WTC11 (cell line): ENCODE results near the gene PAPPA2. TPM values are rescaled to one million over a fixed set of nuclear protein-coding genes. Genes with fewer than 3 reads are reported as not detected.

Experiments
- ATAC-seq: fragments of 200-7000 bp; cut with Tn5 transposase; 2 replicates; pipeline ENCODE4 v1.10.0; 2021; ENCODE audit warnings: mild to moderate bottlenecking, moderate library complexity
- CTCF ChIA-PET: fragments of 300-600 bp; sonication (Branson Sonifier 250); formaldehyde crosslinking; loops from one replicate; lab custom pipeline; 2021; ENCODE audit warnings: antibody characterized with exemption; lab: Charles Lee
- POLR2A ChIA-PET: fragments of 350-600 bp; sonication (Branson Sonifier 250); formaldehyde crosslinking; loops from one replicate; lab custom pipeline; 2021; ENCODE audit warnings: antibody characterized with exemption; lab: Charles Lee
- DNase-seq: peaks from one replicate; pipeline ENCODE4 v3.0.0; 2021; ENCODE audit warnings: low spot score
- H3K27ac Mint-ChIP-seq: 2 replicates; pipeline ENCODE4 v1.8.0; 2021; ENCODE audit warnings: mixed read lengths
- H3K27me3 Mint-ChIP-seq: 2 replicates; pipeline ENCODE4 v1.8.0; 2021; ENCODE audit warnings: low read depth, mild to moderate bottlenecking, moderate library complexity, mixed read lengths
- H3K36me3 Mint-ChIP-seq: 2 replicates; pipeline ENCODE4 v1.8.0; 2021; ENCODE audit warnings: mixed read lengths
- H3K4me1 Mint-ChIP-seq: 2 replicates; pipeline ENCODE4 v1.8.0; 2022; ENCODE audit warnings: mixed read lengths
- H3K4me3 Mint-ChIP-seq: 2 replicates; pipeline ENCODE4 v1.8.0; 2021; ENCODE audit warnings: mild to moderate bottlenecking, moderate library complexity, mixed read lengths
- H3K9me3 Mint-ChIP-seq: 2 replicates; pipeline ENCODE4 v1.8.0; 2021; ENCODE audit warnings: mixed read lengths
- ARID4B ChIP-seq: sonication (generic); formaldehyde crosslinking; IDR thresholded peaks from 2 replicates; pipeline ENCODE4 v1.8.0; 2023; ENCODE audit warnings: missing genetic modification reagents, mild to moderate bottlenecking, borderline replicate concordance
- ATF2 ChIP-seq: sonication (generic); formaldehyde crosslinking; IDR thresholded peaks from 2 replicates; pipeline ENCODE4 v1.8.1; 2022; ENCODE audit warnings: low read depth, missing genetic modification reagents, borderline replicate concordance
- CTCF ChIP-seq: fragments of 200-600 bp; IDR thresholded peaks from 2 replicates; pipeline ENCODE4 v1.8.0; 2022; ENCODE audit warnings: antibody characterized with exemption
- ETV6 ChIP-seq: sonication (generic); formaldehyde crosslinking; IDR thresholded peaks from 2 replicates; pipeline ENCODE4 v1.8.1; 2022; ENCODE audit warnings: mild to moderate bottlenecking, missing genetic modification reagents
- JUN ChIP-seq: sonication (generic); formaldehyde crosslinking; IDR thresholded peaks from 2 replicates; pipeline ENCODE4 v1.8.0; 2023; ENCODE audit warnings: mild to moderate bottlenecking, missing genetic modification reagents
- MYBL2 ChIP-seq: sonication (generic); formaldehyde crosslinking; IDR thresholded peaks from 2 replicates; pipeline ENCODE4 v1.8.1; 2023; ENCODE audit warnings: mild to moderate bottlenecking, moderate library complexity, missing genetic modification reagents
- NR3C1 ChIP-seq: sonication (generic); formaldehyde crosslinking; conservative IDR thresholded peaks from 2 replicates; pipeline ENCODE4 v1.8.1; 2023; ENCODE audit warnings: low read depth, mild to moderate bottlenecking, missing genetic modification reagents
- TEAD1 ChIP-seq: sonication (generic); formaldehyde crosslinking; IDR thresholded peaks from 2 replicates; pipeline ENCODE4 v1.8.0; 2022; ENCODE audit warnings: mild to moderate bottlenecking, missing genetic modification reagents
- USF2 ChIP-seq: sonication (generic); formaldehyde crosslinking; IDR thresholded peaks from 2 replicates; pipeline ENCODE4 v1.8.1; 2023; ENCODE audit warnings: mild to moderate bottlenecking, missing genetic modification reagents, moderate library complexity
- ZNF281 ChIP-seq: sonication (generic); formaldehyde crosslinking; IDR thresholded peaks from 2 replicates; pipeline ENCODE4 v1.8.0; 2023; ENCODE audit warnings: mild to moderate bottlenecking, missing genetic modification reagents
- ZNF425 ChIP-seq: fragments of 250-450 bp; sonication (Bioruptor Pico); conservative IDR thresholded peaks from 2 replicates; pipeline ENCODE4 v1.9.0; 2021; ENCODE audit warnings: mild to moderate bottlenecking
- ZNF671 ChIP-seq: fragments of 250-450 bp; sonication (Bioruptor Pico); IDR thresholded peaks from 2 replicates; pipeline ENCODE4 v1.8.0; 2021; ENCODE audit warnings: mild to moderate bottlenecking
- total RNA-seq: library from RNA; stranded (reverse); gene quantifications from 3 replicates; pipeline ENCODE4 v1.2.3, GENCODE V29; 2021

PAPPA2 gene
- total RNA-seq, 1 experiment from 2014 or later, result 0.74 TPM

- no peaks in the 10 kb centered on the region for H3K9me3 Mint-ChIP-seq
- H3K36me3 Mint-ChIP-seq, result no peaks in the 10 kb centered on the region
- H3K27ac Mint-ChIP-seq, result no peak overlapping the region
- H3K27me3 Mint-ChIP-seq, result no peaks in the 10 kb centered on the region
- ChIA-PET POLR2A (no interaction called here), CTCF (interaction anchor here (0.6 to 1.8 kb wide), 33 partner anchors 9 to 989 kb away, joined by 3 to 26 read pairs (median 3); no protein-coding TSS in a partner anchor)
- peaks cover 25% of the 10 kb centered on the region for H3K4me1 Mint-ChIP-seq
- DNase-seq, result peak; percentile 30
- H3K4me3 Mint-ChIP-seq, result no peak overlapping the region
- peak; percentile 75 for ATAC-seq
- TF ChIP-seq ATF2 (CRISPR knock-in tag) (no peak), CTCF (0 out of 2 replicates have a peak, but pooled peaks have one; percentile 39)
These were observed 228.6 kb downstream of the PAPPA2 start for GRCh38 chr1:176691251-176692228.

- DNase-seq (no peak), ATAC-seq (no peak)
- Mint-ChIP-seq H3K27me3 (no peaks in the 10 kb centered on the region), H3K9me3 (no peaks in the 10 kb centered on the region), H3K4me1 (peaks cover 29% of the 10 kb centered on the region), H3K4me3 (no peak overlapping the region), H3K27ac (no peak overlapping the region), H3K36me3 (no peaks in the 10 kb centered on the region)
- POLR2A ChIA-PET, result no interaction called here
- CTCF ChIA-PET, result interaction anchor here (0.7 to 1.7 kb wide), 8 partner anchors 14 to 205 kb away, joined by 3 to 26 read pairs (median 6); no protein-coding TSS in a partner anchor
- TF ChIP-seq NR3C1 (CRISPR knock-in tag), result no peak
- TF ChIP-seq ARID4B, result no peak
- TF ChIP-seq MYBL2 (CRISPR knock-in tag), result no peak
- no peak for TF ChIP-seq ZNF281 (CRISPR knock-in tag)
- TF ChIP-seq ZNF425 (CRISPR knock-in tag), result no peak
- no peak for TF ChIP-seq JUN (CRISPR knock-in tag)
- no peak for TF ChIP-seq ZNF671
- no peak for TF ChIP-seq ETV6 (CRISPR knock-in tag)
- no peak for TF ChIP-seq TEAD1 (CRISPR knock-in tag)
- TF ChIP-seq USF2 (CRISPR knock-in tag), result no peak
These were observed 229.5 kb downstream of the PAPPA2 start for GRCh38 chr1:176692431-176692830.
